Peyer's patch (tissue), 4 donors: ENCODE measurements around the gene KRIT1.
"Not testable (repeated sequence)": the region's sequence is repeated elsewhere in the genome, so short reads cannot be mapped to it uniquely, and the experiment has no call there.

Source experiments
- POLR2A ChIP-seq, 2 donors: fragments of 450-650 bp; IDR thresholded peaks; one replicate each; pipeline ENCODE4 v1.5.1; 2017; ENCODE audit warnings: antibody characterized with exemption in 2 of 2, mild to moderate bottlenecking in 2 of 2, moderate library complexity in 2 of 2
- TF ChIP-seq, protein P1 (sequence below), 6 experiments: fragments of 450-650 bp in 4 of 6; fragments of 200-600 bp in 2 of 6; sonication (generic) in 1 of 6; IDR thresholded peaks; one replicate each; pipeline ENCODE4 v1.5.1; 2017 to 2019; ENCODE audit warnings: antibody characterized with exemption in 6 of 6, mild to moderate bottlenecking in 3 of 6, moderate library complexity in 1 of 6

DNA sequence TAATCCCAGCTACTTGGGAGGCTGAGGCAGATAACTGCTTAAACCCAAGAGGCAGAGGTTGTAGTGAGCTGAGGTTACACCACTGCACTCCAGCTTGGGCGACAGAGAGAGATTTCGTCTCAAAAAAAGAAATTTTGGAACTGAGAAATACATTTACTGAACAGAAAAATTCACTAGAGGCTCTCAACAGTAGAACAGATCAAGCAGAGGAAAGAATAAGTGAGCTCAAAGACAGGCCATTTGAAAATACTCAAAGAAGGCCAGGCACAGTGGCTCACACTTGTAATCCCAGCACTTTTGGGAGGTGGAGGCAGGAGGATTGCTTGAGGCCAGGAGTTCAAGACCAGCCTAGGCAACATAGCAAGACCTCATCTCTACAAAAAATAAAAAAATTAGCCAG is 76.2 kb downstream of the KRIT1 start:
- TF ChIP-seq, protein P1, sequence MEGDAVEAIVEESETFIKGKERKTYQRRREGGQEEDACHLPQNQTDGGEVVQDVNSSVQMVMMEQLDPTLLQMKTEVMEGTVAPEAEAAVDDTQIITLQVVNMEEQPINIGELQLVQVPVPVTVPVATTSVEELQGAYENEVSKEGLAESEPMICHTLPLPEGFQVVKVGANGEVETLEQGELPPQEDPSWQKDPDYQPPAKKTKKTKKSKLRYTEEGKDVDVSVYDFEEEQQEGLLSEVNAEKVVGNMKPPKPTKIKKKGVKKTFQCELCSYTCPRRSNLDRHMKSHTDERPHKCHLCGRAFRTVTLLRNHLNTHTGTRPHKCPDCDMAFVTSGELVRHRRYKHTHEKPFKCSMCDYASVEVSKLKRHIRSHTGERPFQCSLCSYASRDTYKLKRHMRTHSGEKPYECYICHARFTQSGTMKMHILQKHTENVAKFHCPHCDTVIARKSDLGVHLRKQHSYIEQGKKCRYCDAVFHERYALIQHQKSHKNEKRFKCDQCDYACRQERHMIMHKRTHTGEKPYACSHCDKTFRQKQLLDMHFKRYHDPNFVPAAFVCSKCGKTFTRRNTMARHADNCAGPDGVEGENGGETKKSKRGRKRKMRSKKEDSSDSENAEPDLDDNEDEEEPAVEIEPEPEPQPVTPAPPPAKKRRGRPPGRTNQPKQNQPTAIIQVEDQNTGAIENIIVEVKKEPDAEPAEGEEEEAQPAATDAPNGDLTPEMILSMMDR (IDR thresholded peaks at IDR 0.05): not testable (repeated sequence)
- TF ChIP-seq POLR2A (IDR thresholded peaks at IDR 0.05): not testable (repeated sequence)
